ENCODE data around the gene FAM240A.

The FAM240A gene

GRCh38 chr3:46669191-46669999 lies 57.1 kb downstream of the FAM240A start:
- TF ChIP-seq, protein P1, sequence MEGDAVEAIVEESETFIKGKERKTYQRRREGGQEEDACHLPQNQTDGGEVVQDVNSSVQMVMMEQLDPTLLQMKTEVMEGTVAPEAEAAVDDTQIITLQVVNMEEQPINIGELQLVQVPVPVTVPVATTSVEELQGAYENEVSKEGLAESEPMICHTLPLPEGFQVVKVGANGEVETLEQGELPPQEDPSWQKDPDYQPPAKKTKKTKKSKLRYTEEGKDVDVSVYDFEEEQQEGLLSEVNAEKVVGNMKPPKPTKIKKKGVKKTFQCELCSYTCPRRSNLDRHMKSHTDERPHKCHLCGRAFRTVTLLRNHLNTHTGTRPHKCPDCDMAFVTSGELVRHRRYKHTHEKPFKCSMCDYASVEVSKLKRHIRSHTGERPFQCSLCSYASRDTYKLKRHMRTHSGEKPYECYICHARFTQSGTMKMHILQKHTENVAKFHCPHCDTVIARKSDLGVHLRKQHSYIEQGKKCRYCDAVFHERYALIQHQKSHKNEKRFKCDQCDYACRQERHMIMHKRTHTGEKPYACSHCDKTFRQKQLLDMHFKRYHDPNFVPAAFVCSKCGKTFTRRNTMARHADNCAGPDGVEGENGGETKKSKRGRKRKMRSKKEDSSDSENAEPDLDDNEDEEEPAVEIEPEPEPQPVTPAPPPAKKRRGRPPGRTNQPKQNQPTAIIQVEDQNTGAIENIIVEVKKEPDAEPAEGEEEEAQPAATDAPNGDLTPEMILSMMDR (conservative IDR thresholded peaks at IDR 0.05): no peak
- no peak for TF ChIP-seq ZFX (IDR thresholded peaks at IDR 0.05)
- no peak overlapping the region for H3K27ac ChIP-seq

DNA sequence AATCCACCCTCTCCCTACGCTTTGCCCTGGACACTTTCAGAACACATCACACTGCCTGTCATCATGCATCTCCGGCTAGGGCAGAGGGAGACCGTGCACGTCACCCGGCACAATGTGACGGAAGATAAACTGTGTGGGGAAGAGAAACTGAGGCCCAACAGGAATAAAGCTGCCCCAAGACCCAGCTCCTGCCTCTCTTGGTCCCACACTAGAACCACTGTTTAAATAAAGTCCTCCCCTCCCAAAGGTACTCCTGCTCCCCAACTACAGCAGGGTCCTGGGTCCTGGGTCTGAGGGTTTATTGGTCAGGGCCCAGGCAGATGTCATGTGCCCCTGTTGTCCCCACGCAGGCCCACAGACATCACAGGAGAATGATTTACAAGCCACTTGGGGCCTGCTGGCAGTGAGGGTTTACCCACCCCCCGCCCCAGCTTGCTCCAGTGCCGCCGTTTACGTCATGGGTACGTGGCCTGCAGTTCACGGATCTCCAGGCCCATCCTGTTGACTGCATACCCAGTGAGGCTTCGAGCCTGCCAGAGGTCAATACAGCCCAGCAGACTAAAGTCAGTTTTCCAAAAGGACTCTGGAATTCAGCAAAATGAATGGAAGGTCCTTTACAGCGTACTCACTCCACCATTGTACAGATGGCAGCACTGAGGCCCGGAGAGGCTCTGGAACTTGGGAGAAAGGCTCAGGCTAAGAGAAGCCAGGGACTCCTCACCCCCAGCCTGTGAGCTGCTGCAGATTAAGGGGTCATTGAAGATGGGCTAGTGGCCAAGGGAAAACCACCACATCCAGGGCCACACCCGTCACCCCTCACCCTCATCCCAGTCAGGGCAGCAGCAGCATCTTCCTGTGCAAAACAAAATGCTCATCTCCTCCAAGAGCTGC lies 57.9 kb downstream of the FAM240A start:
- H3K27ac ChIP-seq: no peak overlapping the region
- TF ChIP-seq, protein P1 (conservative IDR thresholded peaks at IDR 0.05): no peak; the same call in 1 of the 2 replicates
- TF ChIP-seq ZFX (IDR thresholded peaks at IDR 0.05): no peak

DNA sequence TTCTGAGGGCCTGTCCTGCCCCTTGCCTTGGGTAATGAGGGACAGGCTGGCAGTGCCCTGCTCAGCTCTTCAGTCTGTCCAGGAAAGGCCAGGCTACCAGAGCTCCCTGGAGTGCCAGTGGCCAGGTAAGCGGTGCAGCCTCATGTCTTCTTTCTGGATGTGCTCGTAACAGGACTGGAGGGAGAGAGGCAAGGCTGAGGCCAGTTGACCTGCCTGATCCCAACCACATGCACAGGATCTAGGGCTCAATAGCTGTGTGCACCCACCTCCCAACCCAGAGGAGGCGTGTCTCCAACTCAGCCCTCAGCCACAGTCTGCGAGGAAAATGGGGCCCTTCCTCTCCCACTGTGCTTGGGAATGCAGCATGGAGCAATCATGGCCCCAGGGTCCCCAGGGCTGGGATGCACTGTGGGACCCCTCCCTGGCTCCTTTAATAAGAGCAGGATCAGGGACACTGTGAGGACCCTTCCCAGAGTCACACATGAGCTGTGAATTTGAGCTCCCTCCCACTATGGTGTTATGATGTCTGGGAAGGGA lies 58.6 kb downstream of the FAM240A start:
- TF ChIP-seq, protein P1 (conservative IDR thresholded peaks at IDR 0.05): no peak
- H3K27ac ChIP-seq: no peak overlapping the region

GRCh38 chr3:46671541-46672348 lies 59.4 kb downstream of the FAM240A start:
- TF ChIP-seq, protein P1 (conservative IDR thresholded peaks at IDR 0.05): no peak
- no peak for TF ChIP-seq ZFX (IDR thresholded peaks at IDR 0.05)
- H3K27ac ChIP-seq: no peak overlapping the region

DNA sequence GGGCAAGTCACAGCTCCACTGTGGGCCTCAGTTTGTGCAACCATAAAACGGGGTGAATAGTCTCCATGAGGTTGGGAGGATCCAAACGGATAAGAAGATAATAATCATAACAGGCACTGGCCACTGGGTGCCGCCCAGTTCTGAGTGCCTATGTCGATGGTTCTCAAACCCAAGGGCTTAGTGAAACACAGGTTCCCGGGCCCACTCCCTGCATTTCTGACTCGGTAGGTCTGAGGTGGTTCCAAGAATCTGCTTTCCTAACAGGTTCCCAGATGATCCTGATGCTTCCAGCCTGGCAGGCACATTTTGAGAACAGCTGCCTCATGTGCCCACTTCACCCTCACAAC lies 60.0 kb downstream of the FAM240A start:
- no peak overlapping the region for H3K27ac ChIP-seq
- TF ChIP-seq, protein P1 (conservative IDR thresholded peaks at IDR 0.05): no peak
- no peak for TF ChIP-seq ZFX (IDR thresholded peaks at IDR 0.05)

DNA sequence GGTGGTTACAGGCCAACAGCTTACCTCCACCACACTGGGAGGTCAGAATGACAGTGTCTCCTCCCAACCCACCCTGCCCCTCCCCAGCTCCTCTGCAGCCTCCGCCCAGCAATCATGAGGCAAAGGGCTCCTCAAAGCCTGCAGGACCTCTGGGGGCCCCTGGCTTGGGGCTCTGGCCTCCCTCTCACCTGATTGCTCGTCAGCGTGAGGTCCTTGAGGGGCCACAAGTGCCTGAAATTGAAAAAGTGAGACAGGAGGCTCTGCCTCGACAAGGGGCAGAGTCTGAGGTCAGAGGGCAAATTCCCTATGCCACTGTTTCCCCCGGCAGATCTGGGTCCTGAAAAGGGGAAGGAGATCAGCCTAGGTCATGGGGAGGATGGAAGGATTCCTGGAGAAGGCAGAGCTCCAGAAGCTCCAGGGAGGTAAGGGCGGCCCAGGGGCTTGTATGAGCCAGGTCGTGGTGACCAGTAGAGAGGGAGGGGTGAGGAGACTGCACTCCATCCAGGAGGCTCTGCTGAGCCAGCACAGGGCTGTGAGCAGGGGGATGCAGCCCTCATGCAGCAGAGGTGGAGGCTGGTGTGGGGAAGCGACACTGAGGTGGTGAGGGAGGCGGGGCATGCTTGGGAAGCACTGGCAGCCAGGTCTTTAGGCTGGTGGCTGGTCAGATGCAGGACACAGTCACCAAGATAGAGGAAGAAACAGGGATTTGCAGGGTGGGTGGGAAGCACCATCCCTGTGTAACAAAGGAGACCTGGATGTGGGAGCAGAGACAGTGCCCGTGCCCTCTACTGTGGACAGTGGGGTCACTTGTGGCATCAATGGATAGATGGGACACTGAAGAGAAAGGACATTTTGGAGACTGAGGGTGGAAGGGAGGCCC lies 61.1 kb downstream of the FAM240A start:
- TF ChIP-seq, protein P1 (conservative IDR thresholded peaks at IDR 0.05): no peak
- TF ChIP-seq ZFX (IDR thresholded peaks at IDR 0.05): no peak
- H3K27ac ChIP-seq: no peak overlapping the region
